Nephron (organoid): Measurements from ENCODE around the gene TLL2.

Experiments
- H3K27ac Mint-ChIP-seq, 3 experiments: 2 replicates each; pipeline ENCODE4 v1.8.0; 2020; ENCODE audit warnings: mixed read lengths in 3 of 3, mild to moderate bottlenecking in 2 of 3, moderate library complexity in 1 of 3
- H3K27me3 Mint-ChIP-seq: 2 replicates; pipeline ENCODE4 v1.8.0; 2021; ENCODE audit warnings: low read depth, mild to moderate bottlenecking, moderate library complexity, mixed read lengths
- H3K36me3 Mint-ChIP-seq: 2 replicates; pipeline ENCODE4 v1.8.0; 2020; ENCODE audit warnings: low read depth, mixed read lengths
- H3K4me1 Mint-ChIP-seq: 2 replicates; pipeline ENCODE4 v1.8.0; 2020; ENCODE audit warnings: mixed read lengths
- H3K4me3 Mint-ChIP-seq, 3 experiments: 2 replicates each; pipeline ENCODE4 v1.8.0; 2020; ENCODE audit warnings: mild to moderate bottlenecking in 3 of 3, mixed read lengths in 3 of 3, moderate library complexity in 2 of 3
- H3K9me3 Mint-ChIP-seq: 2 replicates; pipeline ENCODE4 v1.8.0; 2020; ENCODE audit warnings: mixed read lengths
- CTCF ChIP-seq, 3 experiments: fragments of 200-600 bp; sonication (generic); IDR thresholded peaks; one replicate each; pipeline ENCODE4 v1.5.0; 2021; ENCODE audit warnings: antibody characterized with exemption in 3 of 3; ENCODE audit not compliant: unreplicated experiment in 3 of 3

Gene TLL2

GRCh38 chr10:96440361-96441292, 73.1 kb downstream of the TLL2 start:
- Mint-ChIP-seq H3K9me3 (peaks cover 13% of the 10 kb centered on the region), H3K27ac (peak overlapping the region; percentile 14 to 25 (median 18)), H3K4me3 (peak overlapping the region in 1 of 3 experiments; percentile 66), H3K4me1 (peaks cover 22% of the 10 kb centered on the region), H3K27me3 (peaks cover 43% of the 10 kb centered on the region), H3K36me3 (no peaks in the 10 kb centered on the region)
- no peak for TF ChIP-seq CTCF (IDR thresholded peaks at IDR 0.05; ENCODE audit: unreplicated experiment in 3 of 3)

GRCh38 chr10:96439725-96440124, 74.0 kb downstream of the TLL2 start:
- Mint-ChIP-seq H3K36me3 (no peaks in the 10 kb centered on the region), H3K4me3 (no peak overlapping the region), H3K27ac (no peak overlapping the region), H3K9me3 (peaks cover 18% of the 10 kb centered on the region), H3K27me3 (peaks cover 38% of the 10 kb centered on the region), H3K4me1 (peaks cover 22% of the 10 kb centered on the region)
- no peak for TF ChIP-seq CTCF (IDR thresholded peaks at IDR 0.05; ENCODE audit: unreplicated experiment in 3 of 3)

GRCh38 chr10:96436035-96436434, 77.7 kb downstream of the TLL2 start:
- H3K27ac Mint-ChIP-seq: no peak overlapping the region
- H3K27me3 Mint-ChIP-seq: peaks cover 51% of the 10 kb centered on the region
- H3K4me1 Mint-ChIP-seq: peaks cover 8% of the 10 kb centered on the region
- H3K9me3 Mint-ChIP-seq: peaks cover 25% of the 10 kb centered on the region
- no peaks in the 10 kb centered on the region for H3K36me3 Mint-ChIP-seq
- TF ChIP-seq CTCF (IDR thresholded peaks at IDR 0.05; ENCODE audit: unreplicated experiment in 3 of 3): no peak
- H3K4me3 Mint-ChIP-seq: no peak overlapping the region

GRCh38 chr10:96431211-96431970, 82.3 kb downstream of the TLL2 start:
- Mint-ChIP-seq H3K9me3 (peaks cover 19% of the 10 kb centered on the region), H3K27ac (no peak overlapping the region), H3K27me3 (peaks cover 65% of the 10 kb centered on the region), H3K4me3 (no peak overlapping the region), H3K4me1 (no peaks in the 10 kb centered on the region), H3K36me3 (no peaks in the 10 kb centered on the region)
- TF ChIP-seq CTCF (IDR thresholded peaks at IDR 0.05; ENCODE audit: unreplicated experiment in 3 of 3): no peak

GRCh38 chr10:96427291-96427690, 86.4 kb downstream of the TLL2 start:
- H3K4me3 Mint-ChIP-seq: no peak overlapping the region
- no peaks in the 10 kb centered on the region for H3K36me3 Mint-ChIP-seq
- H3K4me1 Mint-ChIP-seq: peaks cover 3% of the 10 kb centered on the region
- peaks cover 2% of the 10 kb centered on the region for H3K9me3 Mint-ChIP-seq
- H3K27ac Mint-ChIP-seq: no peak overlapping the region
- no peak for TF ChIP-seq CTCF (IDR thresholded peaks at IDR 0.05; ENCODE audit: unreplicated experiment in 3 of 3)
- peaks cover 72% of the 10 kb centered on the region for H3K27me3 Mint-ChIP-seq
